Measurements from ENCODE around the gene MBNL1.

- TF ChIP-seq EZH2 (IDR thresholded peaks at IDR 0.05; ENCODE audit: borderline replicate concordance, low read length), result no peak
- peak; percentile 49 to 64 for TF ChIP-seq CTCF (conservative IDR thresholded peaks at IDR 0.05 in 1 of 2, IDR thresholded peaks at IDR 0.05 in 1 of 2; ENCODE audit: extremely low read depth in 1 of 2, insufficient read depth in 1 of 2, low read depth in 1 of 2, low read length in 2 of 2)
Observed at GRCh38 chr3:152444029-152444641, 175.4 kb downstream of the MBNL1 start.

All from mammary epithelial cell (primary cell).